ENCODE data around the gene LRCH1. TPM values are rescaled to one million over a fixed set of nuclear protein-coding genes. Genes with fewer than 3 reads are reported as not detected.

Gene LRCH1
- total and polyA plus RNA-seq, 7 donors: 1.7 to 7.9 (median 4.1) TPM

DNA sequence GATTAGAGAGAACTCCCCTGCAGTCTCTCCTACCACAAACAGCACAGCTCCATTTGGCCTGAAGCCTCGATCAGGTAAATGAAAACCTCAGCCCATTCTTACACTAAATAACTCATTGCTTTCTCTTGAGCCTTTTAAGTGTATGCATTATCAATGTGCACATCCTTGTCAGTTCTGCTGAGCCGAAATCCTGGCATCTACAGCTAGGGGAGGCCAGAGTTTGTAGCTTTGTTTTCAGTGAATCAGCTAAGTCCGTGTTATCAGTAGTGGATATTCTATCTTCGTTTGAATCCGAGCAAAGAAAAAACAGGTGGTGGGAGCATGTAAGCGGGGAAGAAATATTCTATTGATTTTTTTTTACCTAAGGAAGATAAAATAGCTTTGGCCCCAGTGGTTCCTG is 159.6 kb downstream of the LRCH1 start:
- 59 to 73% (median 61%) methylated on average over 6 of the region's 6 CpGs for WGBS, 3 donors
- H3K4me3 ChIP-seq: no peak overlapping the region
- ATAC-seq (no peak), DNase-seq (no peak)
- no peaks in the 10 kb centered on the region for H3K4me1 ChIP-seq
- no peaks in the 10 kb centered on the region for H3K27me3 ChIP-seq (ENCODE audit: insufficient read depth in 3 of 3, low read length in 2 of 3)
- H3K27ac ChIP-seq: no peak overlapping the region
- intact Hi-C loops (cut with DNase I): no loop called here
- H3K36me3 ChIP-seq (ENCODE audit: insufficient read depth in 1 of 2, low read depth in 1 of 2): peaks cover 0 to 39% of the 10 kb centered on the region in 2 donors
- H3K9me3 ChIP-seq: no peaks in the 10 kb centered on the region
- TF ChIP-seq, protein P1, sequence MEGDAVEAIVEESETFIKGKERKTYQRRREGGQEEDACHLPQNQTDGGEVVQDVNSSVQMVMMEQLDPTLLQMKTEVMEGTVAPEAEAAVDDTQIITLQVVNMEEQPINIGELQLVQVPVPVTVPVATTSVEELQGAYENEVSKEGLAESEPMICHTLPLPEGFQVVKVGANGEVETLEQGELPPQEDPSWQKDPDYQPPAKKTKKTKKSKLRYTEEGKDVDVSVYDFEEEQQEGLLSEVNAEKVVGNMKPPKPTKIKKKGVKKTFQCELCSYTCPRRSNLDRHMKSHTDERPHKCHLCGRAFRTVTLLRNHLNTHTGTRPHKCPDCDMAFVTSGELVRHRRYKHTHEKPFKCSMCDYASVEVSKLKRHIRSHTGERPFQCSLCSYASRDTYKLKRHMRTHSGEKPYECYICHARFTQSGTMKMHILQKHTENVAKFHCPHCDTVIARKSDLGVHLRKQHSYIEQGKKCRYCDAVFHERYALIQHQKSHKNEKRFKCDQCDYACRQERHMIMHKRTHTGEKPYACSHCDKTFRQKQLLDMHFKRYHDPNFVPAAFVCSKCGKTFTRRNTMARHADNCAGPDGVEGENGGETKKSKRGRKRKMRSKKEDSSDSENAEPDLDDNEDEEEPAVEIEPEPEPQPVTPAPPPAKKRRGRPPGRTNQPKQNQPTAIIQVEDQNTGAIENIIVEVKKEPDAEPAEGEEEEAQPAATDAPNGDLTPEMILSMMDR (IDR thresholded peaks at IDR 0.05): no peak

- Histone ChIP-seq H3K4me3 (no peak overlapping the region), H3K4me1 (no peaks in the 10 kb centered on the region), H3K27me3 (ENCODE audit: insufficient read depth in 3 of 3, low read length in 2 of 3) (no peaks in the 10 kb centered on the region), H3K36me3 (ENCODE audit: insufficient read depth in 1 of 2, low read depth in 1 of 2) (peaks cover 0 to 22% of the 10 kb centered on the region in 2 donors), H3K9me3 (no peaks in the 10 kb centered on the region), H3K27ac (no peak overlapping the region)
- no peak for DNase-seq
- TF ChIP-seq, protein P1 (IDR thresholded peaks at IDR 0.05): no peak
- intact Hi-C loops (cut with DNase I): loop anchor here in 1 of 2 donors (5.0 kb wide), 1 partner anchor 163 kb away; the partner anchor contains the start of gene LRCH1
- ATAC-seq: no peak
- 93 to 95% (median 94%) methylated on average over 3 of the region's 3 CpGs for WGBS, 3 donors
Observed at GRCh38 chr13:46715363-46715762, 162.4 kb downstream of the LRCH1 start.

DNA sequence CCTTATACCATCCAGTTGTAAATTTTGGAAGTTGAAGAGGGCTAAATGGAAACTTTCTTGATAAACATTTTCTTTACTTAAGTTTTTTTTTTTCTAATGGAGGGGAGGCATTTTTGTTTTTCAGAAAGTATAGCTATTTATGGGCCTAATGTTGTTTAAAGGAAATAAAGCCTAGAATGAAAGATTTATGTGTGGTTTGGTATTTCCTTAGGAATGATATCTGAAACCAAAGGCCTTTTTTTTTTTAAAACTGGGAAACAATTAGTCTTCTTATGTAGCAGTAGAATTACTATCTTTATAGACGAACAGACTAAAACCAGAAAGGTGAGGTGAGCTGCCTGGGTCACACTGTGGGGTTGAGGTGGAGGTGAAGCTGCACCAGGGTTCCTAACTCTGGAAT is 163.9 kb downstream of the LRCH1 start:
- Histone ChIP-seq H3K4me1 (no peaks in the 10 kb centered on the region), H3K4me3 (no peak overlapping the region), H3K36me3 (ENCODE audit: insufficient read depth in 1 of 2, low read depth in 1 of 2) (peaks cover 0 to 16% of the 10 kb centered on the region in 2 donors), H3K27ac (no peak overlapping the region), H3K9me3 (no peaks in the 10 kb centered on the region), H3K27me3 (ENCODE audit: insufficient read depth in 3 of 3, low read length in 2 of 3) (no peaks in the 10 kb centered on the region)
- WGBS, 3 donors: 81 to 89% (median 88%) methylated on average over 1 of the region's 1 CpG
- intact Hi-C loops (cut with DNase I): loop anchor here in 1 of 2 donors (5.0 kb wide), 1 partner anchor 165 kb away; the partner anchor contains the start of gene LRCH1
- ATAC-seq (no peak), DNase-seq (no peak)
- TF ChIP-seq, protein P1 (IDR thresholded peaks at IDR 0.05): no peak

DNA sequence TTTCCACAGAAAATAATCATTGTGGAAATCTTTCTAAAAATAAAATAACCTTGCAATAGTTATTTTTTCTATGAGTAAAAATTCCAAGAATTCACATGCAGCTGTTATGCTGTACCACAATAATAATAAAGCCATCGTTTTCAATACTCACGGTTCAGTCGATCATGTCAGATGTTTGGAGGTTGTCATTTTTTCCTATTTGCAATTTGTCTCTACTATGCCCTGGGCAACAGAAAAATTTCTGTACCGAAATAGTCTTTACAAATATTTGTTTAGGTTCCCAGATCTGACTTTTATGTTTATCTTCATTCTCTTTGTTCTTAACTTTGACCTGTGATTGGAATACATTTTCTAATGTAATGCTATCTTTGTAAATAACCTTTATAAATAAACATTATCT is 164.3 kb downstream of the LRCH1 start:
- peaks cover 0 to 12% of the 10 kb centered on the region in 2 donors for H3K36me3 ChIP-seq (ENCODE audit: insufficient read depth in 1 of 2, low read depth in 1 of 2)
- intact Hi-C loops (cut with DNase I): loop anchor here in 1 of 2 donors (5.0 kb wide), 1 partner anchor 165 kb away; the partner anchor contains the start of gene LRCH1
- H3K4me3 ChIP-seq: no peak overlapping the region
- no peaks in the 10 kb centered on the region for H3K27me3 ChIP-seq (ENCODE audit: insufficient read depth in 3 of 3, low read length in 2 of 3)
- H3K9me3 ChIP-seq: no peaks in the 10 kb centered on the region
- 58 to 70% (median 63%) methylated on average over 4 of the region's 4 CpGs for WGBS, 3 donors
- H3K27ac ChIP-seq: no peak overlapping the region
- DNase-seq (no peak), ATAC-seq (no peak)
- no peaks in the 10 kb centered on the region for H3K4me1 ChIP-seq
- TF ChIP-seq, protein P1 (IDR thresholded peaks at IDR 0.05): no peak

DNA sequence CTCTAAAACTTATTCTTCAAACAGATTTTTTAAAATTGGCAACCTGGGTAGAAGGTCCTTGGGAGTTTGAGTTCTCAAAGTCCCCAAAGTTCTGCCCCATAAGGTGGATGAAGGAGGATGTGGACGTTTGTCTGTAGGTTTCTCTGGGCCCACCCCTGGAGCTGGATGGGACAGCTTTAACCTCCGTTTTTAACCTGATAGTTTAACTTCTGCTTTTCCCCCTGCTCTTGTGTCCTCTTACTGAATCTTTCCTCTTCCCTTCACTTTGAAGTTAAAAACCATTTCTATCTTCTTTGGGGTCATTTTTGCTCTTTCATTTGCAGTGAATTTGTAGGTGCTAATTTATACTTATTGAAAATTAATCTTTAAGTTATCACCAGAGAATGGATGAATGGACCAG is 164.9 kb downstream of the LRCH1 start:
- TF ChIP-seq, protein P1 (IDR thresholded peaks at IDR 0.05): no peak
- Histone ChIP-seq H3K27me3 (ENCODE audit: insufficient read depth in 3 of 3, low read length in 2 of 3) (no peaks in the 10 kb centered on the region), H3K9me3 (no peaks in the 10 kb centered on the region), H3K4me3 (no peak overlapping the region), H3K4me1 (no peaks in the 10 kb centered on the region), H3K27ac (no peak overlapping the region), H3K36me3 (ENCODE audit: insufficient read depth in 1 of 2, low read depth in 1 of 2) (peaks cover 0 to 6% of the 10 kb centered on the region in 2 donors)
- ATAC-seq (no peak), DNase-seq (no peak)
- intact Hi-C loops (cut with DNase I): loop anchor here (2.0 to 5.0 kb wide), 2 partner anchors 165 to 166 kb away; partner anchors contain the start of gene LRCH1 (in 2 of the 2)
- 61 to 88% (median 67%) methylated on average over 2 of the region's 2 CpGs for WGBS, 3 donors

All from psoas muscle (tissue), 8 donors.